Trophoblast cell (in vitro differentiated cells and primary cell): ENCODE results near the gene TMEM242.

Experiments used
- DNase-seq, 2 donors: peaks; one replicate each; pipeline ENCODE4 v3.0.0-alpha.2; 2016
- H2AFZ ChIP-seq: 2 replicates; pipeline ENCODE4 v1.6.1; 2013; ENCODE audit warnings: low read length, moderate library complexity, mild to moderate bottlenecking; ENCODE audit not compliant: insufficient read depth, poor library complexity
- H2AK5ac ChIP-seq: 2 replicates; pipeline ENCODE4 v1.6.1; 2013; ENCODE audit warnings: mild to moderate bottlenecking, low read length
- H2BK120ac ChIP-seq: 2 replicates; pipeline ENCODE4 v1.6.1; 2013; ENCODE audit warnings: low read length, mild to moderate bottlenecking, moderate library complexity; ENCODE audit not compliant: insufficient read depth, poor library complexity
- H2BK12ac ChIP-seq: 2 replicates; pipeline ENCODE4 v1.6.1; 2013; ENCODE audit warnings: mild to moderate bottlenecking, low read length, moderate library complexity
- H2BK5ac ChIP-seq: 2 replicates; pipeline ENCODE4 v1.6.1; 2013; ENCODE audit warnings: low read length, low read depth, moderate library complexity, mild to moderate bottlenecking; ENCODE audit not compliant: poor library complexity
- H3K14ac ChIP-seq: 2 replicates; pipeline ENCODE4 v1.6.1; 2013; ENCODE audit warnings: mild to moderate bottlenecking, low read length
- H3K18ac ChIP-seq: 2 replicates; pipeline ENCODE4 v1.6.1; 2013; ENCODE audit warnings: mild to moderate bottlenecking, low read length
- H3K23ac ChIP-seq: 2 replicates; pipeline ENCODE4 v1.6.1; 2013; ENCODE audit warnings: low read length
- H3K27ac ChIP-seq: 2 replicates; pipeline ENCODE4 v1.5.1; 2013; ENCODE audit warnings: low read depth, mild to moderate bottlenecking, inconsistent platforms, low read length, moderate library complexity
- H3K27me3 ChIP-seq: 2 replicates; pipeline ENCODE4 v1.6.1; 2013; ENCODE audit warnings: inconsistent platforms, mild to moderate bottlenecking, low read length, moderate library complexity; ENCODE audit not compliant: insufficient read depth
- H3K36me3 ChIP-seq, 2 experiments: 1 replicate in 1 of 2; 2 replicates in 1 of 2; pipeline ENCODE4 v1.6.1; 2013; ENCODE audit warnings: low read length in 2 of 2, mild to moderate bottlenecking in 2 of 2, moderate library complexity in 1 of 2; ENCODE audit not compliant: insufficient read depth in 2 of 2, control insufficient read depth in 1 of 2
- H3K4ac ChIP-seq: 2 replicates; pipeline ENCODE4 v1.6.1; 2013; ENCODE audit warnings: low read depth, mild to moderate bottlenecking, low read length, moderate library complexity
- H3K4me1 ChIP-seq, 2 experiments: 1 replicate in 1 of 2; 2 replicates in 1 of 2; pipeline ENCODE4 v1.6.1; 2013; ENCODE audit warnings: low read length in 2 of 2, mild to moderate bottlenecking in 2 of 2, moderate library complexity in 1 of 2; ENCODE audit not compliant: insufficient read depth in 2 of 2, control insufficient read depth in 1 of 2
- H3K4me2 ChIP-seq: 2 replicates; pipeline ENCODE4 v1.6.1; 2013; ENCODE audit warnings: inconsistent platforms, mild to moderate bottlenecking, low read length, moderate library complexity
- H3K4me3 ChIP-seq: 2 replicates; pipeline ENCODE4 v1.5.1; 2013; ENCODE audit warnings: mild to moderate bottlenecking, low read depth, low read length, inconsistent platforms
- H3K79me1 ChIP-seq: one replicate; pipeline ENCODE4 v1.6.1; 2013; ENCODE audit warnings: low read length
- H3K79me2 ChIP-seq: 2 replicates; pipeline ENCODE4 v1.6.1; 2013; ENCODE audit warnings: low read length, mild to moderate bottlenecking; ENCODE audit not compliant: control insufficient read depth, insufficient read depth, poor library complexity
- H3K9ac ChIP-seq: 2 replicates; pipeline ENCODE4 v1.6.1; 2013; ENCODE audit warnings: mild to moderate bottlenecking, low read length
- H3K9me3 ChIP-seq: 2 replicates; pipeline ENCODE4 v1.6.1; 2013; ENCODE audit warnings: low read depth, mild to moderate bottlenecking, control low read depth, inconsistent platforms, low read length; ENCODE audit not compliant: insufficient read depth
- H4K12ac ChIP-seq: 2 replicates; pipeline ENCODE4 v1.6.1; 2013; ENCODE audit warnings: low read depth, mild to moderate bottlenecking, low read length, moderate library complexity
- H4K8ac ChIP-seq: 2 replicates; pipeline ENCODE4 v1.6.1; 2013; ENCODE audit warnings: low read depth, mild to moderate bottlenecking, low read length, moderate library complexity
- H4K91ac ChIP-seq: one replicate; pipeline ENCODE4 v1.6.1; 2013; ENCODE audit warnings: low read depth, mild to moderate bottlenecking, low read length, moderate library complexity
- WGBS: extraction: QIAGEN DNeasy Blood & Tissue Kit; methylation state at CpG from one replicate; pipeline ENCODE4 v1.1.7; 2013; ENCODE audit warnings: missing lambda C conversion rate; ENCODE audit not compliant: insufficient read length, insufficient coverage; ENCODE audit errors: extremely low coverage; 5-methylcytosine and 5-hydroxymethylcytosine counted together

TMEM242 gene

DNA sequence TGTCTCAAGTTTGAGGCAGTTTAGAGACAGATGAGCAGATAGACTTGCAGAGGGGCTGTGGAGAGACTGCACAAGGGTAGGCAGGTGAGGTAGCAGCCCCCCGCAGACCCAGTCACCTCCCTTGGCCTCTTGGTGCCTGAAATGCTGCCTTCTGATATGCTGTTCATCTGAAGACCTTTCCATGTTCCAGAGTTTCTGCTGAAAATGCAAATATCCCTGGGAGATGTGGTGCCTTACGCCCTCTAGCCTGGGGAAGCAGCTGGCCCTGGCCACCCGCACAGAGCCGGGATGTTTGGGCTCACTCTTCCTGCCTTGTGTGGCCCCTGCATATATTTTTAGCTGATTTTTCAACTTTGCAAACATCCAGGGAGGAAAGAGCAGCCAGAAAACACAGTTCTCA, 51.4 kb downstream of the TMEM242 start:
- Histone ChIP-seq H3K4me3 (no peak overlapping the region), H4K12ac (no peak overlapping the region), H3K4me2 (no peak overlapping the region), H3K4ac (no peak overlapping the region), H2AK5ac (no peak overlapping the region), H2BK12ac (no peak overlapping the region), H3K27me3 (no peaks in the 10 kb centered on the region), H3K36me3 (no peaks in the 10 kb centered on the region), H3K79me2 (peaks cover 7% of the 10 kb centered on the region), H3K23ac (no peak overlapping the region), H2AFZ (no peak overlapping the region), H4K8ac (no peak overlapping the region), H3K79me1 (peaks cover 13% of the 10 kb centered on the region), H2BK5ac (no peak overlapping the region), H3K14ac (no peak overlapping the region), H3K18ac (no peak overlapping the region), H2BK120ac (no peak overlapping the region), H3K27ac (no peak overlapping the region), H3K9ac (no peak overlapping the region), H3K4me1 (peaks cover 8 to 18% of the 10 kb centered on the region in 2 experiments), H4K91ac (no peak overlapping the region), H3K9me3 (peaks cover 3% of the 10 kb centered on the region)
- no CpG with 5 or more reads among the region's 4 CpGs for WGBS
- DNase-seq: no peak

DNA sequence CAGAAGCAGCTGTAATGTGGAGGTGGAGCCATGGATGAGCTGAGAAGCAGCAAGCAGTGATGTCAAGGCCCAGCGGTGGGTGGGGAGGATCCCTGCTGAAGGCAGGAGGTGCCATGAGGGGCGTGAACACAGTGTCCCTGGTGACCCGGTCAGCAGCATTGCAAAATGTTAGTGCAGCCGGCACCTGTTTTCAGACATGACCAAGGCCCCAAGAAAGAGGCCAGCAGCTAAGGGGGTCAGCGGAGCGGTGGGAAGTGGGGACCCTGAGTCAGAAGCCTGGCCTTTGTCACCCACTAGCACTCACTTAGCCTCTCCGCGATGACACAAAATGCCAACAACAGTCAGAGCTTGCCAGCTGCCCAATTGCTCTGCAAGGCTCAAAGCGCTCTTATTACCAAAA, 51.9 kb downstream of the TMEM242 start:
- H4K91ac ChIP-seq: no peak overlapping the region
- H3K27ac ChIP-seq: no peak overlapping the region
- H3K9me3 ChIP-seq: peaks cover 3% of the 10 kb centered on the region
- no peaks in the 10 kb centered on the region for H3K27me3 ChIP-seq
- no peak overlapping the region for H2BK120ac ChIP-seq
- H3K36me3 ChIP-seq: no peaks in the 10 kb centered on the region
- no peak overlapping the region for H3K4me2 ChIP-seq
- no peak overlapping the region for H3K23ac ChIP-seq
- H4K12ac ChIP-seq: no peak overlapping the region
- no peak overlapping the region for H3K4me3 ChIP-seq
- H3K4me1 ChIP-seq: peaks cover 8 to 18% of the 10 kb centered on the region in 2 experiments
- H2AK5ac ChIP-seq: no peak overlapping the region
- H3K14ac ChIP-seq: no peak overlapping the region
- no peak overlapping the region for H2AFZ ChIP-seq
- H4K8ac ChIP-seq: no peak overlapping the region
- H2BK12ac ChIP-seq: no peak overlapping the region
- DNase-seq: no peak
- peaks cover 7% of the 10 kb centered on the region for H3K79me2 ChIP-seq
- no CpG with 5 or more reads among the region's 9 CpGs for WGBS
- no peak overlapping the region for H2BK5ac ChIP-seq
- H3K79me1 ChIP-seq: peaks cover 13% of the 10 kb centered on the region
- H3K4ac ChIP-seq: no peak overlapping the region
- H3K9ac ChIP-seq: no peak overlapping the region
- H3K18ac ChIP-seq: no peak overlapping the region

DNA sequence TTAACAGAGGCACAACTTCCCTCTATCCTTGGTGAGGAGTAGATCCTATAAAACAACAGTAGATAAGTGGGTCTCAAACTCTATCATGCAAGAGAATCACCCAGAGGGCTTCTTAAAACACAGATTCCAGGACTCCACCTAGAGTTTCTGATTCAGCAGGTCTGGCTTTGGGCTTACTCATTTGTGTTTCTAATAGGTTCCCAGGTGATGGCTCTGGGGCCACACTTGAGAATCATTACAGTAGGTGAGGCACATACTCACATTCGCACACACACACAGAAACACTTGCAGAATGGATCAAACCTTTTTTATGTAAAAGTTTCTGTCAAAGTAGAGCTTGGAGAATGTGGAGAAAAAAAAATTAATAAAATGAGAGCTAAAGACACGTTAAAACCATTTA, 52.4 kb downstream of the TMEM242 start:
- Histone ChIP-seq H4K12ac (no peak overlapping the region), H4K91ac (no peak overlapping the region)
- WGBS: no CpG with 5 or more reads among the region's 2 CpGs

DNA sequence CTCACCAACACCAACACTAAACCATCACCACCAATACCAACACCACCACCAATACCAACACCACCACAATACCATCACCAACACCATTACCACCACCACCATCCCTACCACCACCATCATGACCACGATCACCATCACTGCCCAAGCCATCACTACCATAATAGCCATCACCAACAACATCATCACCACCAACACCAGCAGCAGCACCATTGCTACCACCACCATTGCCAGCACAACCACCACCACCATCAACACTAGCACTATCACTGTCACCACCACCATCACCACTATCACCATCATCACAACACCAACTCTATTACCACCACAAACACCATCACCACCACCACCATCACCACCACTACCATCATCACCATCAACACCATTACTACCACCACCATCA, 53.0 kb downstream of the TMEM242 start:
- H3K4me3 ChIP-seq: no peak overlapping the region
- H3K18ac ChIP-seq: no peak overlapping the region
- no peak overlapping the region for H2BK120ac ChIP-seq
- H3K23ac ChIP-seq: no peak overlapping the region
- no CpG with 5 or more reads among the region's 1 CpG for WGBS
- no peak overlapping the region for H2AK5ac ChIP-seq
- H3K79me1 ChIP-seq: peaks cover 13% of the 10 kb centered on the region
- no peaks in the 10 kb centered on the region for H3K36me3 ChIP-seq
- no peak overlapping the region for H3K9ac ChIP-seq
- no peak overlapping the region for H2BK5ac ChIP-seq
- no peak overlapping the region for H3K4ac ChIP-seq
- H3K14ac ChIP-seq: no peak overlapping the region
- no peak overlapping the region for H3K27ac ChIP-seq
- no peak overlapping the region for H2AFZ ChIP-seq
- peaks cover 3% of the 10 kb centered on the region for H3K9me3 ChIP-seq
- H4K91ac ChIP-seq: no peak overlapping the region
- no peak overlapping the region for H3K4me2 ChIP-seq
- H2BK12ac ChIP-seq: no peak overlapping the region
- DNase-seq: no peak
- H3K27me3 ChIP-seq: no peaks in the 10 kb centered on the region
- H4K12ac ChIP-seq: no peak overlapping the region
- peaks cover 7% of the 10 kb centered on the region for H3K79me2 ChIP-seq
- peaks cover 7 to 17% of the 10 kb centered on the region in 2 experiments for H3K4me1 ChIP-seq
- no peak overlapping the region for H4K8ac ChIP-seq

More for the DNA sequence above, 52.4 kb downstream of the TMEM242 start:
- Histone ChIP-seq H3K9ac (no peak overlapping the region), H2AK5ac (no peak overlapping the region), H3K9me3 (peaks cover 3% of the 10 kb centered on the region), H3K4me1 (peaks cover 8 to 18% of the 10 kb centered on the region in 2 experiments), H3K27me3 (no peaks in the 10 kb centered on the region), H4K8ac (no peak overlapping the region), H3K14ac (no peak overlapping the region), H3K4me2 (no peak overlapping the region), H2BK12ac (no peak overlapping the region), H2AFZ (no peak overlapping the region), H2BK120ac (no peak overlapping the region), H3K4me3 (no peak overlapping the region), H3K18ac (no peak overlapping the region), H3K4ac (no peak overlapping the region), H3K79me1 (peaks cover 13% of the 10 kb centered on the region), H3K23ac (no peak overlapping the region), H3K36me3 (no peaks in the 10 kb centered on the region), H3K27ac (no peak overlapping the region), H2BK5ac (no peak overlapping the region), H3K79me2 (peaks cover 7% of the 10 kb centered on the region)
- DNase-seq: no peak
